Activated naive CD4-positive, alpha-beta T cell treated with anti-CD3 and anti-CD28 coated beads, Interleukin-2, amount 50 U/mL, for 24 hours (primary cell): ENCODE measurements around the gene DCAF15.
A peak's percentile ranks its signal among the peaks of the same experiment; 100 is the strongest.

Experiments
- H3K27ac Mint-ChIP-seq: one replicate; pipeline ENCODE4 v1.8.0; 2021; ENCODE audit warnings: mild to moderate bottlenecking, mixed read lengths
- H3K27me3 Mint-ChIP-seq: one replicate; pipeline ENCODE4 v1.8.0; 2021; ENCODE audit warnings: mixed read lengths
- H3K36me3 Mint-ChIP-seq: one replicate; pipeline ENCODE4 v1.8.0; 2021; ENCODE audit warnings: mixed read lengths
- H3K4me1 Mint-ChIP-seq: one replicate; pipeline ENCODE4 v1.8.0; 2021; ENCODE audit warnings: mixed read lengths
- H3K4me3 Mint-ChIP-seq: one replicate; pipeline ENCODE4 v1.8.0; 2021; ENCODE audit warnings: mild to moderate bottlenecking, mixed read lengths
- H3K9me3 Mint-ChIP-seq: one replicate; pipeline ENCODE4 v1.8.0; 2021; ENCODE audit warnings: mixed read lengths

Gene DCAF15

DNA sequence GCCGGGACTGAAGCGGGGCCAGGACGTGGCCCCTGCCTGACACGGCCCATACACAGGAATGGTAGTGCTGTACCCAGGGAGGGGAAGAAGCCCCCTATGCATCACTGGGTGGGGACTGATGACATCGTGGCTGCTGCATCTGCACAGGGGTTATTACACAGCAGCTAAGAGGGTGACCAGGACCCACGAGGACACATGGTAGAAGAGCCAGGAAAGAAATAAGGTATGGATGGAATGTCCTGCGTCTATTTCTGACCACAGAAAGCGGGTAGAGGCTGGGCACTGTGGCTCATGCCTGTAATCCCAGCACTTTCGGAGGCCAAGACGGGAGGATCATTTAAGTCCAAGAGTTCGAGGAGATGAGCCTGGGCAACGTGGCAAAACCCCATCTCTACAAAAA, 24.1 kb downstream of the DCAF15 start:
- Mint-ChIP-seq H3K9me3 (no peaks in the 10 kb centered on the region), H3K27ac (peak overlapping the region; percentile 46), H3K27me3 (no peaks in the 10 kb centered on the region), H3K36me3 (peaks cover 5% of the 10 kb centered on the region), H3K4me3 (no peak overlapping the region), H3K4me1 (peaks cover 10% of the 10 kb centered on the region)

DNA sequence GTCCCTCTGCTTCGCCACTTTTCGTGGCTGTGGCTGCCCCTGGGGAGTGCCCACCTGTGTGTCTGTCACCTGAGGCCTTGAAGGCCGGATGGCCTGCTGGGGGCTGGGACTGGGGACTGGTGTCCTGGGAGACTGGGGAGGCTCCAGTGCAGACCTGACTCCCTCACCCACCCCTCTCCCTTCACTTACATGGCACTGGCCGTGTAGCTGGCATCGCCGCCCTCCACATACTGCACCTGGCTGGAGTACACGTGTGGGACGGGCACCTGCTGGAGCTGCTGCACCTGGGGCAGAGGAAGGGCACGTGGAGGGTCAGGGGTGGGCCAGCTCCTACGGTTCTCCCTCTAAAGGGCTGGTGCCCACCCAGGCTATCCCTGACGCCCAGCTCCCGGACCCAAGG, 25.5 kb downstream of the DCAF15 start:
- Mint-ChIP-seq H3K4me1 (peaks cover 12% of the 10 kb centered on the region), H3K9me3 (no peaks in the 10 kb centered on the region), H3K27ac (no peak overlapping the region), H3K36me3 (peaks cover 5% of the 10 kb centered on the region), H3K4me3 (no peak overlapping the region), H3K27me3 (no peaks in the 10 kb centered on the region)

DNA sequence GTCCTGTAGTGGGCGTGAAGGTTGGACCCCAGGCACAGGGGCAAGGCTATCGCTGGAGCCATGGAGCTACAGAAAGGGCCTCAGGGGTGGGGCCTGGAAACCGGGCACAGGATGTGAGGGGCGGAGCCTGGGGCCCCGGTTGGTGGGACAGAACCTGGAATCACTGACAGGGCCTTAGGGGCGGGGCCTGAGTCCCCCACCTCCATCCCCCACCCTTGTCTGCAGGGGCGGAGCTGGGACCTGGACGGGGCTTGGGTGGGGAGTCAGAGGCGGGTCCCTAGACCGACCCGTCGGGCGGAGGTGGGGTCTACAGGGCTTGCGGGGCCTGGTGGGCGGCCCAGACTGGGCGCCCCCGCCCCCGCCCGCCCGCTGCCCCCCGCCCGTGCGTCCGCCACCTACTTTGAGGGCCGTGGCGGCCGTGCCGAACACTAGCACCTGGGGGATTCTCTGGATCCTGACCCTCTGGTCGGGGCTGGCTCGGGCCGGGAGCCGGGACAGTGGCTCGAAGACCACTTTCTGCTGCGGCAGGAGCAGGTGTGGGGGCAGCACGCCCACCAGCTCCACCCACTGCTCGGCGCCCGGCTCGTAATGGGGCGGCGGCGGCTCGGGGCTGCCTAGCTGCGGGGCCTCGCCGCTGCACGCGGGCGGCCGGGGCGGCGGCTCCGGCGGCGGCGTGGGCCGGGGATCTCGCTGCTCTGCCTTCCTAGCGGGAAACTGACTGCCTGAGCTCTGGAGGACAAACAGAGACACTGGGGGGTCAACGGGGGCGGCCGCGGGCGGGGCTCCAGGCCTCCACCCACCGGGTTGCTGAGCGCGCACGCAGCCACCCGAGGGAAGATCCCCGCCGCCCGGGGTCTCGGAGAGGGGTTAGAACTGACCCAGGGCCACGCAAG, 26.3 kb downstream of the DCAF15 start:
- no peak overlapping the region for H3K27ac Mint-ChIP-seq
- no peaks in the 10 kb centered on the region for H3K27me3 Mint-ChIP-seq
- no peak overlapping the region for H3K4me3 Mint-ChIP-seq
- H3K4me1 Mint-ChIP-seq, result peaks cover 16% of the 10 kb centered on the region
- no peaks in the 10 kb centered on the region for H3K9me3 Mint-ChIP-seq
- peaks cover 5% of the 10 kb centered on the region for H3K36me3 Mint-ChIP-seq

DNA sequence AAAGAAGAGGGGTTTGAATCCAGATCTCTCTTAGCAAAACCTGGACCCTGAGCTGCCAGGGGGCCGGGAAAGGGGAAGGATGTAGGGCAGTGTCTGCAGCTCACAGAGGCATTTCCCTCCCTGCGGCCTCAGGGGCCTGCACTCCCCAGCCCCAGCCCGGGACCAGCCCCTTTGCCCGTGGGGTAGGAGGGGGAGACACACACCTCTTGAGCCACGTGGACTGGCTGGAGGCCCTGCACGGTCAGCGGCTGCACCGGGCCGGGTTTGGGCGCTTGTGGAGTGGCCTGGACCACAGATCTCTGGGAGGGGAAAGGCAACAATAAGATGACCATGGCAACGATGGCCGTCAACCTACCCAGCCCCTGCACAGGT, 26.9 kb downstream of the DCAF15 start:
- H3K36me3 Mint-ChIP-seq, result peaks cover 2% of the 10 kb centered on the region
- no peak overlapping the region for H3K27ac Mint-ChIP-seq
- no peak overlapping the region for H3K4me3 Mint-ChIP-seq
- H3K27me3 Mint-ChIP-seq, result no peaks in the 10 kb centered on the region
- H3K9me3 Mint-ChIP-seq, result no peaks in the 10 kb centered on the region
- peaks cover 11% of the 10 kb centered on the region for H3K4me1 Mint-ChIP-seq

DNA sequence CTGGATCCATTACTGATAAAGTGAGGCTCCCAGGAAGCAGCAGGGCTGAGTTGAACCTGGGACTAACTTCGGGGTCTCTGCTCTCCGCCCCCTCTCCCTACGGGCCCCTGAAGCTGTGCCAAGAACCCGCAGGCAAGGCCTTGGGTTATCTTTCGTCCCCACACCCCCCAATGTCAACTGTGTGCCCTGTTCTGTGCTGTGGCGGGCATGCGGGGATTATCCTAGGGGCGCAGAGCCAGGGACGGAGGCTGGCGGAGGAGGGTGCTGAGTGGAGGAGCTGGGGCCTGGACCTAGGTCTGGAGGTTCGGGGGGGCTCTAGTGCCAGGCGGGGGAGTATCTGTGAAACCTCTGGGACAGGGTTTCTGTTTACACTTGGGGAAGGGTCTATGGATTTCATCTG, 27.4 kb downstream of the DCAF15 start:
- H3K27me3 Mint-ChIP-seq, result no peaks in the 10 kb centered on the region
- peaks cover 11% of the 10 kb centered on the region for H3K4me1 Mint-ChIP-seq
- no peak overlapping the region for H3K27ac Mint-ChIP-seq
- no peaks in the 10 kb centered on the region for H3K9me3 Mint-ChIP-seq
- H3K4me3 Mint-ChIP-seq, result no peak overlapping the region
- H3K36me3 Mint-ChIP-seq, result no peaks in the 10 kb centered on the region

DNA sequence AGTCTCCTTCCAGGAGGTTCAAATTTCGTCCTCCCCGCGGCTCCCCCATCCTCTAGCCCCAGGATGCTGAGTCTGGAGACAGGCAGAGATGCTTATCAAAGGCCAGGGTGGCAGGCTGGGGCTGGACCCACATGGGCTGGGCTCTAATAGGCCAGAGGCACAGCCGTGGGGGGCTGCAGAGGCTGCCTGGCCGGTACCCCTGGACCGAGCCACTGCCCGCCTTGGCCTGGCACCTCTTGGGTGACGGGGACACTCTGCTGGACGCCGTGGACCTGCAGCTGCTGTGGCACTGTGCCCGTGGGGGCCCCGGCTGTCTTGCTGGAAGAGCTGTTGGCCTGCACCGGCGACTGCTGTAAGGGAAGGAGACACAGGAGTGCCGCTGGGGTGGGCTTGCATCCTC, 28.0 kb downstream of the DCAF15 start:
- Mint-ChIP-seq H3K27ac (no peak overlapping the region), H3K36me3 (no peaks in the 10 kb centered on the region), H3K9me3 (no peaks in the 10 kb centered on the region), H3K27me3 (no peaks in the 10 kb centered on the region), H3K4me1 (peaks cover 18% of the 10 kb centered on the region), H3K4me3 (no peak overlapping the region)

DNA sequence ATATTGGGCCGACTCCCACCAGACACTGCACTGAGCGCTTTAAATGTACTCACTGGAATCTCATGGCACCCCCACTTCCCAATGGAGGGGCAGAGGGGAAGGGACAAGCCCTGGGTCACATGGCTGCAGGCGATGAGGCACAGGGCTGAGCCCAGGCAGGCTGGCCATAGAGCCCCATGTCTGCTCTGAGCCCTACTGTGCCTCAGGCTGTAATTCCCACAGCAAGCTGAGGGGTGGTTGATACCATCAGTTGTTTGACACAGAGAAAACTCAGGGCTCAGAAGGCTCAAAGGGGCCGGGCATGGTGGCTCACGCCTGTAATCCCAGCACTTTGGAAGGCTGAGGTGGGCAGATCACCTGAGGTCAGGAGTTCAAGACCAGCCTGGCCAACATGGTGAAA, 28.7 kb downstream of the DCAF15 start:
- peak overlapping the region; percentile 23 for H3K27ac Mint-ChIP-seq
- H3K27me3 Mint-ChIP-seq, result no peaks in the 10 kb centered on the region
- H3K9me3 Mint-ChIP-seq, result no peaks in the 10 kb centered on the region
- H3K36me3 Mint-ChIP-seq, result no peaks in the 10 kb centered on the region
- peaks cover 22% of the 10 kb centered on the region for H3K4me1 Mint-ChIP-seq
- no peak overlapping the region for H3K4me3 Mint-ChIP-seq

DNA sequence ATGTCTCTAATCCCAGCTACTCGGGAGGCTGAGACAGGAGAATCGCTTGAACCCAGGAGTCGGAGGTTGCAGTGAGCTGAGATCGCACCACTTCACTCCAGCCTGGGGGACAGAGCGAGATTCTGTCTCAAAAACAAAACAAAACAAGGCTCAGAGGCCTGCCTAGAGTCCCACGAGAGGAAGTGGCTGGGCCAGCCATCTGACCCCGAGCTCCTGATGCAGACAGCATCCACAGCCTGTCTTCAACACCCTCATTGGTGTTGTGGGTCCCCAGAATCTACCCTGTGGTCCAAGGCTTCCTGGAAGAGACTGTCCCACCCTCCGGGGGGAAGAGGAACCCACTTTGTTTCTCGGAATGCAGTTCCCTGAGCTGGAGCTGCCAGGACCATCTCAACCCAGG, 29.2 kb downstream of the DCAF15 start:
- Mint-ChIP-seq H3K4me1 (peaks cover 25% of the 10 kb centered on the region), H3K27ac (no peak overlapping the region)

DNA sequence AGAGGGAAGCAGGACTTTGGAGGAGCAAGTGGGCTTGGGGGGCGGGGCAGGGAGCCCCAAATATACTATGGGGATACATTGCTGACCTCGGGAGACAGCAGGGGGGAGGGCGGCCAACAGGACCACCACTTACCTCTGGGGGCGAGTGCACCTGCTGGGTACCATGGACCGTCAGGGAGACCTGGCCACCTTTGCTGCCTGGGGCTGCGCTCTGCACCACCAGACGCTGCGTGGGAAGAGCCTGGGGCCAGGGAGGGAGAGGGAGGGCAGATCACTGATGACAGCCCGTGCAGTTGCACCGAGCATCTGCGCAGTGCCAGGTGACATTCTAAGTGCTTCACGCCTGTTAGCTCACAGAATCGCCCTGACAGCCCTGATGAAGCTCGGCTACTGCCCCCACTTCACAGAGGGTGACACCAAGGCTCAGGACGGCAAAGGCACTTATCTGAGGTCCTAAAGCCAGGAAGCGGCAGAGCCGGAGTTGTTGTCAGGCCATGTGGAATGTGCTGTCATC, 29.7 kb downstream of the DCAF15 start:
- Mint-ChIP-seq H3K4me1 (peaks cover 30% of the 10 kb centered on the region), H3K36me3 (no peaks in the 10 kb centered on the region), H3K9me3 (no peaks in the 10 kb centered on the region), H3K27ac (no peak overlapping the region), H3K27me3 (no peaks in the 10 kb centered on the region), H3K4me3 (no peak overlapping the region)

More for the DNA sequence above, 29.2 kb downstream of the DCAF15 start:
- Mint-ChIP-seq H3K36me3 (no peaks in the 10 kb centered on the region), H3K4me3 (no peak overlapping the region), H3K27me3 (no peaks in the 10 kb centered on the region), H3K9me3 (no peaks in the 10 kb centered on the region)

DNA sequence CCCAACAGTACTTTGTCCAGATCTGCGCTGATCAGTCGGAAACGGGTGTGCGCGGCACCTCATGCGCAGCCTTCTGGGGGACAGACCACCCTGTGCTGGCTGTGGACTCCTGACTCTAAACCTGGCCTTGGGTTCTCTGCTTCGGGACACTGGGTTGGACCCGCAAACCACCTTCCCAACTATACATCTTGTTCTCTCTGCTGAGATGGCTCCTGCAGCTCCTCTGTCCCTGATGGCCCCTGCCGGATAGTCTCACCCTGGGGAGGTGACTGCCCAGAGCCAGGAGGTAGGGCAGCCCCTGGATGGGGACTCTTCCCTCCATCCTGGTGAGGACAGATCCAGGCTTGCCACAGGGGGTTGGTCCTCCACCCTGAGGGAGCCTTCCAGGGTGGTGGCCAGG, 30.5 kb downstream of the DCAF15 start:
- Mint-ChIP-seq H3K4me3 (no peak overlapping the region), H3K4me1 (peaks cover 37% of the 10 kb centered on the region), H3K9me3 (no peaks in the 10 kb centered on the region), H3K36me3 (no peaks in the 10 kb centered on the region), H3K27ac (peak overlapping the region; percentile 70), H3K27me3 (no peaks in the 10 kb centered on the region)

DNA sequence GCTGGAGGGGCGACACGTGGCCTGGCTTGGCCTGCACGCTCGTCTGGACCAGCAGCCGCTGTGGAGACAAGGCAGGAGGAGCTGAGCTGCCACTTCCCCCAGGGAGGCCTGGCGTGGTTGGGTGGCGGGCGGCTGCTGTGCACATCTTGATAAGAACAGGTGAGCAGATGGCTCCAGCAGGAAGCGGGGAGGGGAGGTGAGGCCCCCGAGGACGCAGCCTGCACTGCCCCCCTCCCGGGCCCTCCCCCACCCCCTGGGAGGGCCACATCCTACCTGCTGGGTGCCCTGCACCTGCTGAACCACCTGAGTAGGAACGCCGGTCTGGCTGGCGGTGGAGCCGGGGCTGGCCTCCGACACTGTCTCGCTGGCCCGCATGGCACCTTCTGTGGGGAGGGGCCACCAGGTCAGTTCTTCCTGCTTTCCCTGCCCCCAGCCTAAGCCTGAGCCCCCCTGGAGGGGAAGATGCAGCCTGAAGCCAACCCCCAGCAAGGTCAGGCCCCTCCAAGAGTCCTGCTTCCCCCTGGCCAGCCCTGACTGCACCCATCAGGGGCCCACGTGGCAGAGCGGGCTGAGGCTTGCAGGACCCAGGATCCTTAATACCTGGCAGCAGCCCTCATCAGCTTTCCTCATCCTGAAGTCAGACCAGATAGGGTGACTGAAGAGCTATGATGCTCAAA, 31.0 kb downstream of the DCAF15 start:
- Mint-ChIP-seq H3K9me3 (no peaks in the 10 kb centered on the region), H3K4me1 (peaks cover 42% of the 10 kb centered on the region), H3K27ac (peak overlapping the region; percentile 70), H3K36me3 (no peaks in the 10 kb centered on the region), H3K27me3 (no peaks in the 10 kb centered on the region), H3K4me3 (no peak overlapping the region)

DNA sequence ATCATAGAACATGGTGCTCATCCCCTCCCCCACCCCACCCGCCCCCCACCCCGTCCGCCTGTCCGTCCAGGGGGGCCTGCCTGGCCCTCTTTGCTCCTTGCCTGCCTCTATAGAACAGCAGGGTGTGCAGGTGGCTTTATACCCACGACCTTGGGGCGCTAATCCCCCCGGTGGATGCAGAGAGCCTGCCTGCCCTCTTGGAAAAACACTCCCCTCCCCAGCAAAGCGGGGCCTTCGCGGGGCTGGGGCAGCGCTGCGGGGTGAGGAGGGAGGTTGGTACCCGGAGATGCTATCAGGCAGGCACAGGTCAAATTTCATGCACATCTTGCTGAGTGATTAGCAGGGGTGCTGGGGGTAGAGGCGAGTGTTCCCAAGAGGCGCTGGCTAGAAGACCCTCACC, 31.9 kb downstream of the DCAF15 start:
- Mint-ChIP-seq H3K36me3 (no peaks in the 10 kb centered on the region), H3K4me1 (peaks cover 50% of the 10 kb centered on the region), H3K9me3 (no peaks in the 10 kb centered on the region), H3K4me3 (no peak overlapping the region), H3K27me3 (no peaks in the 10 kb centered on the region), H3K27ac (peak overlapping the region; percentile 35)

DNA sequence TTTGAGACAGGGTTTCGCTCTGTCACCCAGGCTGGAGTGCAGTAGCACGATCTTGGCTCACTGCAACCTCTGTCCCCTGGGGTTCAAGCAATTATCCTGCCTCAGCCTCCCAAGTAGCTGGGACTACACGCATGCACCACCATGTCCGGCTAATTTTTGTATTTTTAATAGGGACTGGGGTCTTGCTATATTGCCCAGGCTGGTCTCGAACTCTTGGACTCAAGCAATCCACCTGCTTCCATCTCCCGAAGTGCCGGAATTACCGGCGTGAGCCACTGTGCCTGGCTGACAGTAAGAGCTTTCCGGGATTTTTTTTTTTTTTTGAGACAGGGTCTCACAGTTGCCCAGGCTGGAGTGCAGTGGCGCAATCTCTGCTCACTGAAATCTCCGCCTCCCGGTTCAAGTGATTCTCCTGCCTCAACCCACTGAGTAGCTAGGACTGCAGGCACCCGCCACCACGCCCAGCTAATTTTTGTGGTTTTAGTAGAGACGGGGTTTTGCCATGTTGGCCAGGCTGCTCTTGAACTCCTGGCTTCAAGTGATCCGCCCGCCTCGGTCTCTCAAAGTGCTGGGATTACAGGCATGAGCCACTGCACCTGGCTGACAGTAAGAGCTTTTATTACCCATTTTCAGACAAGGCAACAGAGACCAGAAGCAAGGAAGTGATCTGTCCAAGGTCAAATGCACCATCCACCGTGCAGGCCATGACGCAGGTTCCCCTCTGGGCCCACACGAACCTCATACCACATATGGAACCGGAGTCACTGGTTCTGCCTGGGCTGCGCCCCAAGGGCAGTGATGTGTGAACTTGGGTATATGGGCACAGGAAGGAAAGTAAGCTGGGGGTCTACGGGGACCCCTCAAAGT, 32.8 kb downstream of the DCAF15 start:
- Mint-ChIP-seq H3K27ac (peak overlapping the region; percentile 94), H3K9me3 (no peaks in the 10 kb centered on the region), H3K4me1 (peaks cover 60% of the 10 kb centered on the region), H3K36me3 (peaks cover 8% of the 10 kb centered on the region), H3K4me3 (peak overlapping the region; percentile 35), H3K27me3 (no peaks in the 10 kb centered on the region)

DNA sequence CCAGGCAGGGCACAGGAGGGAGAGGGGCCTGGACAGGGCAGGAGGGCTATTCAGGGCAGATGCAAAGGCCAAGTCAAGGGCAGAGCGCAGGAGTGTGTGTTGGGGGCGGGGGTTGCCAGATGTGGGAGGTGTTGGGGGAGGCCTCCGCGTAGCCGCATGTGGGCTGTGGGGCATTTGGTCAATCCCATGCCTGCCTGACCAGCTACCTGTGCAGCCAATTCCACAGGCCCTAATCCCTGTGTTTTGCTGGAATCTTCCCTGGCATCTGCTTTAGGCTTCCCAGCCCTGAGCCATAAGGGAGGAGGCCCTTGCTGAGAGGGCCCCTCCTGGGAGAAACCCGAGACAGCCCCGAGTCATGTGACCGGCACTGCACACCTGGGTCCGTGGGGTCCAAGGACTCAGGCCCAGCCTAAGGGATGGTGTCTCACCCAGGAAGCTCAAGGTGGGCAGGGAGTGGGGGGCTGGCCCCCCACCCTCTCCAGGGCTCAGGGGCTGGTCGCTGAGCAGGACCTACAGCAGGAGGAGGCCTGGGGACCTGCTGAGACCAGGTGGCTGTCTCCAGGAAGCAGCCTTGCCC, 33.5 kb downstream of the DCAF15 start:
- Mint-ChIP-seq H3K4me1 (peaks cover 64% of the 10 kb centered on the region), H3K27me3 (no peaks in the 10 kb centered on the region), H3K4me3 (peak overlapping the region; percentile 35), H3K9me3 (no peaks in the 10 kb centered on the region), H3K27ac (peak overlapping the region; percentile 97), H3K36me3 (peaks cover 8% of the 10 kb centered on the region)

DNA sequence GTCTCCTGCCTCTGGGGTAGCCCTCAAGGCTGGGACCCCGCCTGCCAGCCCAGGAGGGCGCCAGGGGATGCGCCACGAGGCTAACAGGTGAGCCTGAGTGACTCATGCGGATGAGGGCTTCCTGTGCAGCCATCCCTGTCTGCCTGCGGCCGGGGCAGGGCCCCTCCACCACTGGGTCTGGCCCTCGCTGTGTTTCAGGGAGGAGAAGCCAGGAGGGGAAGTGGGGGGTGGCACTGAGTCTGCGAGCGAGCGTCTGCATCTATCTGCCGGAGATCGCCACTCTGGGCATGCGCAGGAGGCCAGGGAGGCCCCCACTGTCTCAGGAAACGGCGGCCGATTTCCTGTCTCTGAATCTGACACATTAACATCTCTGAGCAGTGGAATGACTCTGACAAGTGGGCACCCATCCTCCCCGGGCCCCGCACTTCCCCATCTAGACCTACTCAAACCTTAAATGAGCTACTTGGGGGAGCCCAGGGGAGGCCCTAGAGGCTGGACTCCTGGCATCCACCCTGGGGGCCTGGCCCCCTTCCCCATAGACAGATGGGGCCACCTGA, 34.1 kb downstream of the DCAF15 start:
- H3K4me1 Mint-ChIP-seq, result peaks cover 68% of the 10 kb centered on the region
- H3K36me3 Mint-ChIP-seq, result peaks cover 8% of the 10 kb centered on the region
- no peaks in the 10 kb centered on the region for H3K27me3 Mint-ChIP-seq
- peak overlapping the region; percentile 73 for H3K4me3 Mint-ChIP-seq
- H3K27ac Mint-ChIP-seq, result peak overlapping the region; percentile 97
- no peaks in the 10 kb centered on the region for H3K9me3 Mint-ChIP-seq
